Measurements from ENCODE around the gene SEM1.

The SEM1 gene

DNA sequence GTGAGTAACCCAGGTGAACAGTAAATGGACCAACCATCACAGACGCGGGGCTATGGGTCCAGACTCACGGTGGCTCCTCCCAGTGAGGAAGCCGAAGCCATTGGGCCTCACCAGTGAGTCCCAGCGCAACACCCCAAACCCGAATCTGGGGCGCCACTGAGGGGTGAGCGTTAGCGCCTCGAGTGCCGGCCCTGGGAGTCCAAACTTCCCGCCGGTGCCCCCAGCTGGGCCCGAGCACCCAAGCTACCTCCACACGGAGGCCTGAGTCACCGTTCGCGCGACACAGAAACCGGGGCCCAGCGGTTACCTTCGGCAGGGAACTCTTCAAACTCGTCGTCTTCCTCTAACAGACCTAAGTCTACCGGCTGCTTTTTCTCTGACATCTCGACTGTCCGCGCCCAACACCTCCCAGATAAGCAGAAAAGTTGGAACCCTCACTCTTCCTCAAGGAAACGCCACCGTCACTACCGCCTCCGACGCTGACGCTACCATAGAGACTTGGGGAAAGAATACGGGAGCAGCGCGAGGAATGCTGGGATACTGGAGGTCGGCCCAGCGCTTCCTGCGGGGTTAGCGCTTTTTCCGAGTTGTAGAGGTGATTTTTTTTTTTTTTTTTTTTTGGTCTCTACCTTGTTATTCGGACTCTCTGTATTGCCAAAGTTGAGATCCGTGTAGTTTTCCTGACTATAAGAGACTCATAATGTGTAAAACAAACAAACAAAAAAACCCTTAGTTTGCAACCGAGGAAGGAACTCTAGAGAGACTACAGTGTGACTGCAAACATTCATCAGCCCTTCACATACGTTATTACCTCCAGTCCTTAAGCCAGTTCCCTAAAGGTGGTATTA, at the start of gene SEM1:
SEM1 (minus strand) TSS at position 466 of the 848 bp plus-strand sequence; CDS start at position 383, 83 bp downstream.
- TF ChIP-seq, protein P1, sequence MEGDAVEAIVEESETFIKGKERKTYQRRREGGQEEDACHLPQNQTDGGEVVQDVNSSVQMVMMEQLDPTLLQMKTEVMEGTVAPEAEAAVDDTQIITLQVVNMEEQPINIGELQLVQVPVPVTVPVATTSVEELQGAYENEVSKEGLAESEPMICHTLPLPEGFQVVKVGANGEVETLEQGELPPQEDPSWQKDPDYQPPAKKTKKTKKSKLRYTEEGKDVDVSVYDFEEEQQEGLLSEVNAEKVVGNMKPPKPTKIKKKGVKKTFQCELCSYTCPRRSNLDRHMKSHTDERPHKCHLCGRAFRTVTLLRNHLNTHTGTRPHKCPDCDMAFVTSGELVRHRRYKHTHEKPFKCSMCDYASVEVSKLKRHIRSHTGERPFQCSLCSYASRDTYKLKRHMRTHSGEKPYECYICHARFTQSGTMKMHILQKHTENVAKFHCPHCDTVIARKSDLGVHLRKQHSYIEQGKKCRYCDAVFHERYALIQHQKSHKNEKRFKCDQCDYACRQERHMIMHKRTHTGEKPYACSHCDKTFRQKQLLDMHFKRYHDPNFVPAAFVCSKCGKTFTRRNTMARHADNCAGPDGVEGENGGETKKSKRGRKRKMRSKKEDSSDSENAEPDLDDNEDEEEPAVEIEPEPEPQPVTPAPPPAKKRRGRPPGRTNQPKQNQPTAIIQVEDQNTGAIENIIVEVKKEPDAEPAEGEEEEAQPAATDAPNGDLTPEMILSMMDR (IDR thresholded peaks at IDR 0.05) = no peak

DNA sequence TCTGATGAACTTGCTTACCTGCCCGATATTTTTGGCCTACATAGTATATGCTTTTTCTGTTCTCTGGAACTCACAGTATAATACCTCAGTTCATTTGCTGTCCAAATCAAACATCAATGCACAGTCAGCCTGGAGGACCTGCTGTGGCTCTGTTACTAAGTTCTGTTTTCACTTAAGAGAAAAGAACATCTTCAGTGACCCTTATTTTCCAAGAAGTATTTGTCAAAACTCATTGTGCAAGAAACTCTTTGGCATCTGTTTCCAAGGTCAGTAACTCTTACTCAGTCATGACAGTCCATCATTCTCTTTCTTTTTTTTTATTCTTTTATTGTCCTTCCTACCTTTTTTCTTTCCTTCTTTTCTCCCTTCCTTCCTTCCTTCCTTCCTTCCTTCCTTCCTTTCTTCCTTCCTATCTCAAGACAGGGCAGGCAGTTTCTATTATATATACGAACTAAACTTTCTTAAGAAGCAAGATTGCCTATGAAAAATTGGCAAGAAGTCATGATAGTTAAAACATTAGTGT, 37.8 kb upstream of the SEM1 start:
- TF ChIP-seq, protein P1 (IDR thresholded peaks at IDR 0.05) = no peak

DNA sequence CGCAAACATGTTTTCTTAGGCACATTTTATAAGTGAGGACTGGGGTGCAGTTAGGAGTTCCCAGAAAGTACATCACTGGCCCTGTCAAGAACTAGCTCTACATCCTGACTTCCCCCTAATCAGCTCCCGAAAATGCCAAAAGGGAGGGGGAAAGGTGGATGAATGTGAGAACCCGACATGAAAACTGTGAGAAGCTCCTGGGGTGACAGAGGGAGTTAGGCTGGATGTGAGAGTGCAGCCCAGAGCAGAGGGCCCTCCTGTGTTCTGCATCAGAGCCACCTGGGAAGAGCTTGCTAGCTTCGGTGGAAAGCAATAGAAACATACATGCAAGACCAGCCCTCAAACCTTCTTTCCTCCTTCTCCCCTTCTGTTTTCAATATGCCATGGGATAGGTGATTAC, 30.5 kb upstream of the SEM1 start:
- TF ChIP-seq, protein P1 (IDR thresholded peaks at IDR 0.05) = no peak

DNA sequence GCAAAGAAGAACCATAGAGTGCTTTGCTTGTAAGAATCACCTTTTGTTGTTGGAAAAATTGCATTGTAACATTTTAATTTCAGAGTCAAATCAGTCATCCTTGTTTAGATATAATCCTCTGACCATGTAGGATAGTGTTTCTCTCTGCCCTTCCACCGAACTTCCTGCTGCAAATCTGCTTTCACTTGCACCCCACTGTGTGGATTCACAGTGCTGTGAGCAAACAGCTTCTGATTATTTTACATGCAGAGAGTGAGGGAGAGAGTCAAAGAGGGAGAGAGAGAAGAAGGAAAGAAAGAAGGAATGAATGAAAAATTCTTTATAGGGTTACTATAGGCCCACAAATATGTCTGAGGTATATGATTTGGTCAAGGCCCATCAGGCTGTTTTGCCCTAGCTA, 30.0 kb upstream of the SEM1 start:
- TF ChIP-seq, protein P1 (IDR thresholded peaks at IDR 0.05) = no peak

DNA sequence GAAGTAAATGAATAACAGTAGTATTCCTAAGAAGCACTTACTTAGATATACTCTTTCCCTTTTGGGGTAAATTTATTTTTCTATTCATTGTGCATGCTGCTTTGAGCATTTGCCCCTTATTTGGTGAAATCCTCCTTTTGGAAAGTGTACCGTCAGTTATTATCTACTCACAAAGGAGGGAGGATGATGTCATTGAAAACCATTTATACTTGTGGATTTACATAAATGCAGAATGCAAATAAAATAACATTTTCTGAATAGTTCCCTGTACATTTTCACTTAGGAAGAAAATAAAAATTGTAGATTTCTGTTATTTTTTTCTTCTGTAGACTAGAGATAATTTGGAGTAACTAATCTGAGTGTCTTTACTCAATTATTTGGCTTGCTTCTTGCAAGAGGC, 29.5 kb upstream of the SEM1 start:
- TF ChIP-seq, protein P1 (IDR thresholded peaks at IDR 0.05) = no peak

DNA sequence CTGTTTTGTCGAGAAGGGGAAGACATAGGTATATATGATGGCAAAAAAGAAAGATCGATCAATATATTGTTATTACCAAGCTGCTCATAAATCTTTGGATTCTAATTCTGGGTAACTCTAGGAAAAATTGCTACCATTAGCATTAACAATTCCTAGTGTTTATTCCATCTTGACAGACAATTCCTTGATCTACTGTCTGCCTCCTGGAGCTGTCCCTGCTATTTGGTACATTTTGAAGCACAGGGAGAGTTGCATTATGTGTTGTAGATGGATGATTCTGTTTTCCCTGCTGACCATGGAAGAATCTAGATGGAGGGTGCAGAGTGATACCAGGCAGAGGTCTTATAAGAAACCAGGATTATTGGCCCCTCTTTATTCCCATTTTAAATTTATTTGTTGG, 29.1 kb upstream of the SEM1 start:
- TF ChIP-seq, protein P1 (IDR thresholded peaks at IDR 0.05) = no peak

DNA sequence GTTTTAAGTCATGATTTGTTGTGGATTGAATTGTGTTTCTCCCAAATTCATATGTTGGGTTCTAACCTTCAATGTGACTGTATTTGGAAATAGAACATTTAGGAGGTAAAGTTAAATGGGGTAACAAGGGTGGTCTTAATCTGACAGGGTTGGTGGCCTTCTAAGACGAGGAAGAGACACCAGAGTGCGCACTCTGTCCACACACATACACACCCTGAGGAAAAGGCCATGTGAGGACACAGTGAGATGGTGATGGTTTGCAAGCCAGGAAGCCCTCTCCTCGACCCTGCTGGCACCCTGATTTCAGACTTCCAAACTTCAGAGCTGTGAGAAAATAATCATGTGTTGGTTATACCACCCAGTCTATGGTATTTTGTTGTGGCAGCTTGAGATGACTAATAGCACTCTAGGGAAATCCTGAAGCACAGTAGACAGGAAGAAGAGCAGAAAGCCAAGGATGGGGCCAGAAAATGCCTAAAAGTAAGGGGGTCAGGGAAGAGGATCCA, 28.0 kb upstream of the SEM1 start:
- TF ChIP-seq, protein P1 (IDR thresholded peaks at IDR 0.05) = no peak

Measured in LNCAP (cell line).